Lower lobe of right lung (tissue), 2 donors: ENCODE data around the gene KIF26B. TPM values are rescaled to one million over a fixed set of nuclear protein-coding genes. Genes with fewer than 3 reads are reported as not detected.
A peak's percentile ranks its signal among the peaks of the same experiment; 100 is the strongest.

Source experiments
- ATAC-seq, 2 donors: fragments of 200-7000 bp; cut with Tn5 transposase; one replicate each; pipeline ENCODE4 v1.9.1; 2020 to 2022; ENCODE audit warnings: mild to moderate bottlenecking in 2 of 2, moderate library complexity in 2 of 2
- DNase-seq: peaks from one replicate; pipeline ENCODE4 v3.0.0-alpha.2; 2020
- H3K27ac ChIP-seq: fragments of 200-600 bp; one replicate; pipeline ENCODE4 v1.8.0; 2022
- H3K27me3 ChIP-seq: fragments of 200-600 bp; one replicate; pipeline ENCODE4 v1.8.0; 2022; ENCODE audit warnings: low read depth
- H3K36me3 ChIP-seq: fragments of 200-600 bp; one replicate; pipeline ENCODE4 v1.8.0; 2022; ENCODE audit warnings: mild to moderate bottlenecking
- H3K4me1 ChIP-seq: fragments of 200-600 bp; one replicate; pipeline ENCODE4 v1.8.0; 2022
- H3K4me3 ChIP-seq: fragments of 200-600 bp; one replicate; pipeline ENCODE4 v1.8.0; 2022; ENCODE audit warnings: mild to moderate bottlenecking
- H3K9me3 ChIP-seq: fragments of 200-600 bp; one replicate; pipeline ENCODE4 v1.8.0; 2022
- CTCF ChIP-seq: fragments of 200-600 bp; IDR thresholded peaks from one replicate; pipeline ENCODE4 v1.8.0; 2022; ENCODE audit warnings: antibody characterized with exemption, mild to moderate bottlenecking
- intact Hi-C: fragments of 100-400 bp; cut with DNase I; formaldehyde crosslinking; loops from one replicate; pipeline ENCODE4 v1.11.0; 2022
- total RNA-seq: library from RNA; stranded (reverse); fragmentation: NEBNext Ultra II Directional; extraction: Animal tissue kit (Norgen Biotek cat#: 25700); gene quantifications from one replicate; pipeline ENCODE4 v1.2.1, GENCODE V29; 2021
- donor health status: DM: no; HTN: yes; CAD: no; lungs with severe emphysema.

KIF26B gene
- total RNA-seq, 1 donor from 2014 or later, result 1.2 TPM

GRCh38 chr1:245255783-245256182 lies 101.0 kb downstream of the KIF26B start:
- no peak for DNase-seq
- H3K27me3 ChIP-seq, result no peaks in the 10 kb centered on the region
- no peak for ATAC-seq
- peaks cover 12% of the 10 kb centered on the region for H3K4me1 ChIP-seq
- H3K9me3 ChIP-seq, result peaks cover 3% of the 10 kb centered on the region
- no peak overlapping the region for H3K27ac ChIP-seq
- no peaks in the 10 kb centered on the region for H3K36me3 ChIP-seq
- TF ChIP-seq CTCF, result no peak
- H3K4me3 ChIP-seq, result no peak overlapping the region
- intact Hi-C loops, result no loop called here

- no peaks in the 10 kb centered on the region for H3K27me3 ChIP-seq
- no peak overlapping the region for H3K27ac ChIP-seq
- no peak overlapping the region for H3K4me3 ChIP-seq
- TF ChIP-seq CTCF, result no peak
- no peak for DNase-seq
- H3K4me1 ChIP-seq, result peaks cover 12% of the 10 kb centered on the region
- H3K36me3 ChIP-seq, result no peaks in the 10 kb centered on the region
- no peak for ATAC-seq
- peaks cover 3% of the 10 kb centered on the region for H3K9me3 ChIP-seq
- intact Hi-C loops, result no loop called here
Observed at GRCh38 chr1:245256528-245256927, 101.7 kb downstream of the KIF26B start.

GRCh38 chr1:245258271-245258920 lies 103.6 kb downstream of the KIF26B start:
- Histone ChIP-seq H3K27me3 (no peaks in the 10 kb centered on the region), H3K4me3 (no peak overlapping the region), H3K4me1 (peaks cover 12% of the 10 kb centered on the region), H3K36me3 (no peaks in the 10 kb centered on the region), H3K27ac (no peak overlapping the region), H3K9me3 (no peaks in the 10 kb centered on the region)
- DNase-seq, result no peak
- peak; percentile 71 to 84 for ATAC-seq
- intact Hi-C loops, result no loop called here
- no peak for TF ChIP-seq CTCF

GRCh38 chr1:245260110-245260882 lies 105.5 kb downstream of the KIF26B start:
- intact Hi-C loops, result no loop called here

GRCh38 chr1:245260883-245261282 lies 106.1 kb downstream of the KIF26B start:
- Histone ChIP-seq H3K27ac (no peak overlapping the region), H3K4me3 (no peak overlapping the region), H3K4me1 (peaks cover 12% of the 10 kb centered on the region), H3K27me3 (no peaks in the 10 kb centered on the region), H3K36me3 (no peaks in the 10 kb centered on the region), H3K9me3 (no peaks in the 10 kb centered on the region)
- no peak for DNase-seq
- no peak for ATAC-seq
- intact Hi-C loops, result no loop called here
- no peak for TF ChIP-seq CTCF

More at GRCh38 chr1:245260110-245260882, 105.5 kb downstream of the KIF26B start:
- H3K27me3 ChIP-seq, result no peaks in the 10 kb centered on the region
- H3K4me1 ChIP-seq, result peaks cover 12% of the 10 kb centered on the region
- TF ChIP-seq CTCF, result no peak
- no peaks in the 10 kb centered on the region for H3K36me3 ChIP-seq
- H3K27ac ChIP-seq, result no peak overlapping the region
- no peaks in the 10 kb centered on the region for H3K9me3 ChIP-seq
- no peak overlapping the region for H3K4me3 ChIP-seq
- no peak for DNase-seq
- ATAC-seq, result peak in 1 of 2 donors; percentile 18
